Mucosa of descending colon (tissue), 3 donors: ENCODE results near the gene KCNK5. TPM values are rescaled to one million over a fixed set of nuclear protein-coding genes. Genes with fewer than 3 reads are reported as not detected.

ENCODE experiments used
- ATAC-seq: fragments of 200-7000 bp; cut with Tn5 transposase; one replicate; pipeline ENCODE4 v1.9.1; 2020; ENCODE audit warnings: mild to moderate bottlenecking, moderate library complexity
- DNase-seq, 3 donors: peaks; one replicate each; pipeline ENCODE4 v3.0.0-alpha.2; 2020
- H3K36me3 ChIP-seq: fragments of 200-600 bp; one replicate; pipeline ENCODE4 v1.8.0; 2021; ENCODE audit warnings: low read depth, mild to moderate bottlenecking
- H3K4me1 ChIP-seq: fragments of 200-600 bp; one replicate; pipeline ENCODE4 v1.8.0; 2021; ENCODE audit warnings: low read depth, mild to moderate bottlenecking
- H3K4me3 ChIP-seq: fragments of 200-600 bp; one replicate; pipeline ENCODE4 v1.8.0; 2021; ENCODE audit warnings: mild to moderate bottlenecking
- H3K9me3 ChIP-seq: fragments of 200-600 bp; one replicate; pipeline ENCODE4 v1.8.0; 2021; ENCODE audit warnings: mild to moderate bottlenecking
- CTCF ChIP-seq: fragments of 200-600 bp; IDR thresholded peaks from one replicate; pipeline ENCODE4 v1.8.0; 2022; ENCODE audit warnings: antibody characterized with exemption, mild to moderate bottlenecking
- intact Hi-C, 2 donors: fragments of 100-400 bp; cut with DNase I in 1 of 2; cut with micrococcal nuclease in 1 of 2; formaldehyde crosslinking; loops; one replicate each; pipeline versions ENCODE4 v1.11.0 to v1.11.1; 2022; cut with DNase I, micrococcal nuclease
- total RNA-seq, 3 donors: library from RNA; stranded (reverse); fragmentation: NEBNext Ultra II Directional in 2 of 3; extraction: Animal tissue kit (Norgen Biotek cat#: 25700) in 2 of 3; gene quantifications; one replicate each; pipeline versions ENCODE4 v1.2.1 to v1.2.4, GENCODE V29; 2021 to 2023
- donor health status: DM: no; HTN: no; CAD: no; lungs with moderate emphysema.
- donor health status: DM: no; HTN: no; CAD: no.
- donor health status: DM: no; HTN: yes; CAD: no.

KCNK5 gene
- total RNA-seq, 3 donors from 2014 or later: 33.6 to 69.8 (median 42.7) TPM

DNA sequence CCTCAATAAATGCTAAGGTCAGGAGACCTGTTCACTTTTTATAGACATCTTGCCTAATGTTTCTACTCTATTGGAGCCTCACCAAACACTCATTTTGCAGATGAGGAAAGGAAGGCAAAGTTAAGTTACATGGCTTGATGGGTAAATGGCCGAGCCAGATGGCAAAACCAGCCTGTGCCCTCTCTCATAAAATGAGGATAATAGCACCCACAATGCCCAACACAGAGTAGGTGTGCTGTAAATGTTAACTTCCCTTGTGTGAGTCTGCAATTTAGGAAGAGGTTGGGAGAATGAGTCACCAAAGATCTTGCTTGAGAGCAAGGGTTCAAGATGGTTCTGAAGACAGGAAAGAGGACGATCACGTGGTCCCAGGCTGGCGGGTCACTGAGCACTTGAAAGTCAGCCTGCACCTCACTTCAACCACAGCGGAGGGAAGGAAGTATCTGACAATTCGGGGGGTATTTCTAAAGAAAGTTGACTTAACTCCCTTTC is 3.3 kb downstream of the KCNK5 start:
- ATAC-seq (peak; percentile 25), DNase-seq (peak in 2 of 3 donors; percentile 53 to 79)
- H3K4me1 ChIP-seq: peaks cover 25% of the 10 kb centered on the region

DNA sequence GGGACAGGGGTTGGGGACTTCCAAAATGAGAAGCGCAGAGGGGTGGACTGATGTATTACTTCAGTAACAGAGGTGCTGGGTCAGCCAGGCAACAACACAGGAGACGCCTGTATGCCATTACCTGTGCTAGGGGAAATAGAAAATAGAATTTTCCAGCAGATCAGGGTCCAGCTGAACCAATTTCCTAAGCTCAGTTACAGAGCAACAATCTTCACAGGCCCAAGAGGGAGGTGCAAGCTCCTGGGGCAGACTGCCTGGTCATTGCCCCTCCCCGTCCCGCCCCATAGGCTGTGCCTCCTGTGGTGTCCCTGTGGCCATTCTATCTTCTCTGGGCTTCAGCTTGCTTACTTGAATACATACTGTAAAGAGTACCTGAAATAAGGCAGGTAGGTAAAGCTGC is 3.7 kb downstream of the KCNK5 start:
- H3K4me1 ChIP-seq: peaks cover 25% of the 10 kb centered on the region
- no peaks in the 10 kb centered on the region for H3K9me3 ChIP-seq
- no peak overlapping the region for H3K4me3 ChIP-seq
- intact Hi-C loops: no loop called here
- ATAC-seq (peak; percentile 67), DNase-seq (peak; percentile 81 to 83 (median 83))
- H3K36me3 ChIP-seq: no peaks in the 10 kb centered on the region
- TF ChIP-seq CTCF: no peak

More for the DNA sequence above, 3.3 kb downstream of the KCNK5 start:
- Histone ChIP-seq H3K4me3 (no peak overlapping the region), H3K9me3 (no peaks in the 10 kb centered on the region), H3K36me3 (no peaks in the 10 kb centered on the region)
- no peak for TF ChIP-seq CTCF
- intact Hi-C loops: no loop called here

- no peak overlapping the region for H3K4me3 ChIP-seq
- intact Hi-C loops: no loop called here
- ATAC-seq: peak; percentile 55
- no peak for TF ChIP-seq CTCF
- no peaks in the 10 kb centered on the region for H3K36me3 ChIP-seq
- H3K9me3 ChIP-seq: no peaks in the 10 kb centered on the region
- H3K4me1 ChIP-seq: peaks cover 20% of the 10 kb centered on the region
- peak in 2 of 3 donors; percentile 49 to 65 for DNase-seq
These were observed 4.6 kb downstream of the KCNK5 start for GRCh38 chr6:39224523-39225182.

GRCh38 chr6:39224011-39224410 is 5.3 kb downstream of the KCNK5 start:
- Histone ChIP-seq H3K4me1 (peaks cover 25% of the 10 kb centered on the region), H3K4me3 (no peak overlapping the region), H3K9me3 (no peaks in the 10 kb centered on the region), H3K36me3 (no peaks in the 10 kb centered on the region)
- DNase-seq (no peak), ATAC-seq (no peak)
- no peak for TF ChIP-seq CTCF
- intact Hi-C loops: no loop called here

DNA sequence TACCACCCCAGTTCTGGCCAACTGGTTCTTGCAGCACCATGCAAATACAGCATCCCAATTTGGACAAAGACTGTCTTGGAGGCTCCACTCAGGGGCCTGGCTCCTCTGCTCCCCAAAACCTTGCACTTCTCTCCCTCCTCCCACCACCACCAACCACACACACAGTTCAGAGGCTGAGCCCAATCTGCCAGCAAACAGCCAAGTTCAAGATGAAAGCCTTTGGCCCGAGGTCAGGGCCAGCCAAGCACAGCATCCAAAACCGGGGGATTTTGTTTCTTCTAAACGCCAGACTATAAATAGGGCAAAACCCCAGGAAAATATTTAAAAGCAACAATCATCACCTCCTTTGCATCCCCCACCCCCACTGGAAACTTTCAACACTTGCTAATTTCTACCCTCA is 5.7 kb downstream of the KCNK5 start:
- Histone ChIP-seq H3K4me3 (no peak overlapping the region), H3K4me1 (peaks cover 29% of the 10 kb centered on the region), H3K9me3 (no peaks in the 10 kb centered on the region), H3K36me3 (no peaks in the 10 kb centered on the region)
- intact Hi-C loops: no loop called here
- DNase-seq: peak in 1 of 3 donors; percentile 20
- no peak for TF ChIP-seq CTCF
- no peak for ATAC-seq
